Endothelial cell of umbilical vein (primary cell): Measurements from ENCODE around the gene C3. TPM values are rescaled to one million over a fixed set of nuclear protein-coding genes. Genes with fewer than 3 reads are reported as not detected.

Source experiments
- BruUV-seq: library from RNA; stranded (reverse); fragments of 400-500 nt; replicated peaks from 2 replicates; lab custom pipeline; 2021; lab: Mats Ljungman, UMichigan
- CTCF ChIA-PET: fragments of 300-600, 350-600 bp; sonication (Branson Sonifier 250); formaldehyde crosslinking; loops from one replicate; lab custom pipeline; 2021; ENCODE audit warnings: antibody characterized with exemption, inconsistent platforms; lab: Charles Lee
- POLR2A ChIA-PET: fragments of 300-600, 350-600 bp; sonication (Branson Sonifier 250); formaldehyde crosslinking; loops from one replicate; lab custom pipeline; 2021; ENCODE audit warnings: antibody characterized with exemption, inconsistent platforms; lab: Charles Lee
- DNase-seq: peaks from one replicate; pipeline ENCODE4 v3.0.0-alpha.2; 2011; ENCODE audit warnings: low read depth, low spot score
- FAIRE-seq: peaks from 2 replicates; lab custom pipeline; 2011; peaks lifted over from hg19 to GRCh38; lab: Jason Lieb, UNC
- H2AFZ ChIP-seq: 2 replicates; pipeline ENCODE4 v1.6.0; 2012; ENCODE audit warnings: low read depth, low read length, control low read depth, inconsistent platforms
- H3K27ac ChIP-seq: 2 replicates; pipeline ENCODE4 v1.5.1; 2011; ENCODE audit warnings: low read depth, mild to moderate bottlenecking, control low read depth, low read length, moderate library complexity; ENCODE audit not compliant: insufficient read depth
- H3K27me3 ChIP-seq, 2 experiments: 2 replicates each; pipeline versions ENCODE4 v1.6.0 to v1.6.1; 2011; ENCODE audit warnings: low read length in 2 of 2, mixed read lengths in 1 of 2; ENCODE audit not compliant: control insufficient read depth in 2 of 2, insufficient read depth in 2 of 2
- H3K36me3 ChIP-seq, 2 experiments: 2 replicates in 1 of 2; 3 replicates in 1 of 2; pipeline ENCODE4 v1.5.1; 2011; ENCODE audit warnings: low read length in 2 of 2, mild to moderate bottlenecking in 1 of 2, moderate library complexity in 1 of 2; ENCODE audit not compliant: control insufficient read depth in 2 of 2, insufficient read depth in 2 of 2; ENCODE audit errors: extremely low read depth in 1 of 2
- H3K4me1 ChIP-seq: 3 replicates; pipeline ENCODE4 v1.5.1; 2011; ENCODE audit warnings: mild to moderate bottlenecking, low read length; ENCODE audit not compliant: control insufficient read depth, insufficient read depth; ENCODE audit errors: extremely low read depth
- H3K4me2 ChIP-seq: 2 replicates; pipeline ENCODE4 v1.6.1; 2011; ENCODE audit warnings: low read length, control low read depth, mixed read lengths; ENCODE audit not compliant: insufficient read depth
- H3K4me3 ChIP-seq, 3 experiments: fragments of 200-600 bp in 1 of 3; sonication (generic), shearing (Covaris generic) in 1 of 3; replicated peaks in 1 of 3; 2 replicates each; pipeline ENCODE4 v1.5.1; 2011 to 2016; ENCODE audit warnings: control low read depth in 3 of 3, low read length in 3 of 3, mild to moderate bottlenecking in 2 of 3, inconsistent platforms in 1 of 3, low read depth in 1 of 3, moderate library complexity in 1 of 3; ENCODE audit not compliant: insufficient read depth in 1 of 3
- H3K79me2 ChIP-seq: 2 replicates; pipeline ENCODE4 v1.6.0; 2012; ENCODE audit warnings: low read length, inconsistent platforms; ENCODE audit not compliant: control insufficient read depth, insufficient read depth
- H3K9ac ChIP-seq: replicated peaks from 2 replicates; pipeline ENCODE3; 2011; ENCODE audit warnings: low read length, control low read depth; ENCODE audit not compliant: insufficient read depth; ENCODE audit errors: extremely low read depth
- H3K9me1 ChIP-seq: replicated peaks from 3 replicates; pipeline ENCODE4 v1.6.0; 2011; ENCODE audit warnings: mild to moderate bottlenecking, low read length; ENCODE audit not compliant: control insufficient read depth, insufficient read depth; ENCODE audit errors: extremely low read depth
- H3K9me3 ChIP-seq: replicated peaks from 2 replicates; pipeline ENCODE4 v1.5.1; 2012; ENCODE audit warnings: low read length, inconsistent platforms; ENCODE audit not compliant: control insufficient read depth, insufficient read depth
- H4K20me1 ChIP-seq: replicated peaks from 2 replicates; pipeline ENCODE3; 2011; ENCODE audit warnings: mild to moderate bottlenecking, low read length; ENCODE audit not compliant: control insufficient read depth, insufficient read depth; ENCODE audit errors: extremely low read depth
- CTCF ChIP-seq, 2 donors: IDR thresholded peaks; 1 replicate in 1 of 2; 2 replicates in 1 of 2; pipeline ENCODE4 v1.5.1; 2011; ENCODE audit warnings: low read length in 2 of 2, mild to moderate bottlenecking in 2 of 2, moderate library complexity in 2 of 2, control low read depth in 1 of 2, inconsistent platforms in 1 of 2, low read depth in 1 of 2; ENCODE audit not compliant: insufficient read depth in 1 of 2; ENCODE audit errors: extremely low read depth in 1 of 2
- EZH2 ChIP-seq: IDR thresholded peaks from 2 replicates; pipeline ENCODE4 v1.6.1; 2012; ENCODE audit warnings: borderline replicate concordance, low read depth, mild to moderate bottlenecking, moderate library complexity, low read length, inconsistent platforms; ENCODE audit not compliant: severe bottlenecking
- FOS ChIP-seq: IDR thresholded peaks from 2 replicates; pipeline ENCODE4 v1.6.1; 2011; ENCODE audit warnings: mild to moderate bottlenecking, low read length, moderate library complexity, borderline replicate concordance; ENCODE audit not compliant: insufficient read depth
- GATA2 ChIP-seq: IDR thresholded peaks from 2 replicates; pipeline ENCODE4 v1.7.0; 2011; ENCODE audit warnings: low read depth, mild to moderate bottlenecking, moderate library complexity, mixed read lengths, low read length; ENCODE audit not compliant: insufficient read length, insufficient read depth
- JUN ChIP-seq: IDR thresholded peaks from 2 replicates; pipeline ENCODE4 v1.6.1; 2011; ENCODE audit warnings: borderline replicate concordance, low read depth; ENCODE audit not compliant: insufficient read length, insufficient read depth
- MAX ChIP-seq: IDR thresholded peaks from 2 replicates; pipeline ENCODE4 v1.6.1; 2011; ENCODE audit not compliant: insufficient read depth, insufficient read length
- MYC ChIP-seq: IDR thresholded peaks from one replicate; pipeline ENCODE4 v1.6.1; 2011; ENCODE audit warnings: mild to moderate bottlenecking, low read depth, low read length
- POLR2A ChIP-seq: IDR thresholded peaks from 2 replicates; pipeline ENCODE4 v1.6.1; 2012; ENCODE audit warnings: low read depth, mild to moderate bottlenecking, control low read depth, low read length
- POLR2AphosphoS5 ChIP-seq: IDR thresholded peaks from 2 replicates; pipeline ENCODE4 v1.6.1; 2012; ENCODE audit warnings: low read depth, mild to moderate bottlenecking, control low read depth, low read length, moderate library complexity; ENCODE audit not compliant: insufficient read depth
- dilution Hi-C: fragments of 300-500 bp; cut with MboI; formaldehyde crosslinking; loops from one replicate; pipeline ENCODE4 v1.15.0; 2019; ENCODE audit warnings: low sequenced_read_pairs; ENCODE audit not compliant: extremely low pct_ligation_motif_present
- intact Hi-C: fragments of 100-400 bp; cut with micrococcal nuclease; formaldehyde crosslinking; loops from one replicate; pipeline ENCODE4 v1.10.0; 2022
- polyA plus RNA-seq, 4 experiments: library from polyadenylated mRNA; depleted of rRNA in 3 of 4; stranded (reverse) in 3 of 4; unstranded in 1 of 4; fragments of >200 nt; gene quantifications; 2 replicates each; pipeline versions ENCODE4 v1.2.1 to v1.2.3, GENCODE V29; 2011 to 2012; ENCODE audit warnings: missing spikeins in 1 of 4
- total RNA-seq: library from RNA; stranded (reverse); gene quantifications from 2 replicates; pipeline ENCODE4 v1.2.3, GENCODE V29; 2021

The C3 gene
- total and polyA plus RNA-seq, 2 donors (not counting 3 experiments of a cell fraction or from before 2014, with no cell fraction given) = 0.23 TPM; not detected in 1

GRCh38 chr19:6663236-6664201 is 56.9 kb downstream of the C3 start:
- peaks cover 11 to 15% of the 10 kb centered on the region in 2 experiments for H3K27me3 ChIP-seq
- no peaks in the 10 kb centered on the region for H3K79me2 ChIP-seq
- BruUV-seq = no TSS peak
- intact Hi-C loops (no loop called here), dilution Hi-C loops (no loop called here)
- ChIA-PET POLR2A (no interaction called here), CTCF (no interaction called here)
- H3K4me3 ChIP-seq = no peak overlapping the region
- H3K4me2 ChIP-seq = no peak overlapping the region
- TF ChIP-seq JUN (no peak), GATA2 (no peak), POLR2A (no peak), CTCF (IDR thresholded peaks at IDR 0.05; ENCODE audit: extremely low read depth in 1 of 2, insufficient read depth in 1 of 2, low read depth in 1 of 2, low read length in 2 of 2) (no peak), MAX (no peak), POLR2AphosphoS5 (no peak), FOS (no peak), EZH2 (no peak), MYC (no peak)
- H3K27ac ChIP-seq = no peak overlapping the region
- H3K4me1 ChIP-seq = no peaks in the 10 kb centered on the region
- H2AFZ ChIP-seq = no peak overlapping the region
- H3K36me3 ChIP-seq = no peaks in the 10 kb centered on the region
- FAIRE-seq (no peak), DNase-seq (no peak)
- no peaks in the 10 kb centered on the region for H3K9me3 ChIP-seq
- H3K9ac ChIP-seq = no peak overlapping the region
- H3K9me1 ChIP-seq = no peaks in the 10 kb centered on the region
- H4K20me1 ChIP-seq = no peaks in the 10 kb centered on the region
